Endothelial cell of umbilical vein (primary cell): ENCODE results near the gene RDH5. TPM values are rescaled to one million over a fixed set of nuclear protein-coding genes. Genes with fewer than 3 reads are reported as not detected.

Experiments used
- BruUV-seq: library from RNA; stranded (reverse); fragments of 400-500 nt; replicated peaks from 2 replicates; lab custom pipeline; 2021; lab: Mats Ljungman, UMichigan
- CTCF ChIA-PET: fragments of 300-600, 350-600 bp; sonication (Branson Sonifier 250); formaldehyde crosslinking; loops from one replicate; lab custom pipeline; 2021; ENCODE audit warnings: antibody characterized with exemption, inconsistent platforms; lab: Charles Lee
- POLR2A ChIA-PET: fragments of 300-600, 350-600 bp; sonication (Branson Sonifier 250); formaldehyde crosslinking; loops from one replicate; lab custom pipeline; 2021; ENCODE audit warnings: antibody characterized with exemption, inconsistent platforms; lab: Charles Lee
- DNase-seq: peaks from one replicate; pipeline ENCODE4 v3.0.0-alpha.2; 2011; ENCODE audit warnings: low read depth, low spot score
- FAIRE-seq: peaks from 2 replicates; lab custom pipeline; 2011; peaks lifted over from hg19 to GRCh38; lab: Jason Lieb, UNC
- H2AFZ ChIP-seq: 2 replicates; pipeline ENCODE4 v1.6.0; 2012; ENCODE audit warnings: low read depth, low read length, control low read depth, inconsistent platforms
- H3K27ac ChIP-seq: 2 replicates; pipeline ENCODE4 v1.5.1; 2011; ENCODE audit warnings: low read depth, mild to moderate bottlenecking, control low read depth, low read length, moderate library complexity; ENCODE audit not compliant: insufficient read depth
- H3K27me3 ChIP-seq, 2 experiments: 2 replicates each; pipeline versions ENCODE4 v1.6.0 to v1.6.1; 2011; ENCODE audit warnings: low read length in 2 of 2, mixed read lengths in 1 of 2; ENCODE audit not compliant: control insufficient read depth in 2 of 2, insufficient read depth in 2 of 2
- H3K36me3 ChIP-seq, 2 experiments: 2 replicates in 1 of 2; 3 replicates in 1 of 2; pipeline ENCODE4 v1.5.1; 2011; ENCODE audit warnings: low read length in 2 of 2, mild to moderate bottlenecking in 1 of 2, moderate library complexity in 1 of 2; ENCODE audit not compliant: control insufficient read depth in 2 of 2, insufficient read depth in 2 of 2; ENCODE audit errors: extremely low read depth in 1 of 2
- H3K4me1 ChIP-seq: 3 replicates; pipeline ENCODE4 v1.5.1; 2011; ENCODE audit warnings: mild to moderate bottlenecking, low read length; ENCODE audit not compliant: control insufficient read depth, insufficient read depth; ENCODE audit errors: extremely low read depth
- H3K4me2 ChIP-seq: 2 replicates; pipeline ENCODE4 v1.6.1; 2011; ENCODE audit warnings: low read length, control low read depth, mixed read lengths; ENCODE audit not compliant: insufficient read depth
- H3K4me3 ChIP-seq, 3 experiments: fragments of 200-600 bp in 1 of 3; sonication (generic), shearing (Covaris generic) in 1 of 3; replicated peaks in 1 of 3; 2 replicates each; pipeline ENCODE4 v1.5.1; 2011 to 2016; ENCODE audit warnings: control low read depth in 3 of 3, low read length in 3 of 3, mild to moderate bottlenecking in 2 of 3, inconsistent platforms in 1 of 3, low read depth in 1 of 3, moderate library complexity in 1 of 3; ENCODE audit not compliant: insufficient read depth in 1 of 3
- H3K79me2 ChIP-seq: 2 replicates; pipeline ENCODE4 v1.6.0; 2012; ENCODE audit warnings: low read length, inconsistent platforms; ENCODE audit not compliant: control insufficient read depth, insufficient read depth
- H3K9ac ChIP-seq: replicated peaks from 2 replicates; pipeline ENCODE3; 2011; ENCODE audit warnings: low read length, control low read depth; ENCODE audit not compliant: insufficient read depth; ENCODE audit errors: extremely low read depth
- H3K9me1 ChIP-seq: replicated peaks from 3 replicates; pipeline ENCODE4 v1.6.0; 2011; ENCODE audit warnings: mild to moderate bottlenecking, low read length; ENCODE audit not compliant: control insufficient read depth, insufficient read depth; ENCODE audit errors: extremely low read depth
- H3K9me3 ChIP-seq: replicated peaks from 2 replicates; pipeline ENCODE4 v1.5.1; 2012; ENCODE audit warnings: low read length, inconsistent platforms; ENCODE audit not compliant: control insufficient read depth, insufficient read depth
- H4K20me1 ChIP-seq: replicated peaks from 2 replicates; pipeline ENCODE3; 2011; ENCODE audit warnings: mild to moderate bottlenecking, low read length; ENCODE audit not compliant: control insufficient read depth, insufficient read depth; ENCODE audit errors: extremely low read depth
- CTCF ChIP-seq, 2 donors: IDR thresholded peaks; 1 replicate in 1 of 2; 2 replicates in 1 of 2; pipeline ENCODE4 v1.5.1; 2011; ENCODE audit warnings: low read length in 2 of 2, mild to moderate bottlenecking in 2 of 2, moderate library complexity in 2 of 2, control low read depth in 1 of 2, inconsistent platforms in 1 of 2, low read depth in 1 of 2; ENCODE audit not compliant: insufficient read depth in 1 of 2; ENCODE audit errors: extremely low read depth in 1 of 2
- EZH2 ChIP-seq: IDR thresholded peaks from 2 replicates; pipeline ENCODE4 v1.6.1; 2012; ENCODE audit warnings: borderline replicate concordance, low read depth, mild to moderate bottlenecking, moderate library complexity, low read length, inconsistent platforms; ENCODE audit not compliant: severe bottlenecking
- FOS ChIP-seq: IDR thresholded peaks from 2 replicates; pipeline ENCODE4 v1.6.1; 2011; ENCODE audit warnings: mild to moderate bottlenecking, low read length, moderate library complexity, borderline replicate concordance; ENCODE audit not compliant: insufficient read depth
- GATA2 ChIP-seq: IDR thresholded peaks from 2 replicates; pipeline ENCODE4 v1.7.0; 2011; ENCODE audit warnings: low read depth, mild to moderate bottlenecking, moderate library complexity, mixed read lengths, low read length; ENCODE audit not compliant: insufficient read length, insufficient read depth
- MAX ChIP-seq: IDR thresholded peaks from 2 replicates; pipeline ENCODE4 v1.6.1; 2011; ENCODE audit not compliant: insufficient read depth, insufficient read length
- MYC ChIP-seq: IDR thresholded peaks from one replicate; pipeline ENCODE4 v1.6.1; 2011; ENCODE audit warnings: mild to moderate bottlenecking, low read depth, low read length
- dilution Hi-C: fragments of 300-500 bp; cut with MboI; formaldehyde crosslinking; loops from one replicate; pipeline ENCODE4 v1.15.0; 2019; ENCODE audit warnings: low sequenced_read_pairs; ENCODE audit not compliant: extremely low pct_ligation_motif_present
- intact Hi-C: fragments of 100-400 bp; cut with micrococcal nuclease; formaldehyde crosslinking; loops from one replicate; pipeline ENCODE4 v1.10.0; 2022
- polyA plus RNA-seq, 4 experiments: library from polyadenylated mRNA; depleted of rRNA in 3 of 4; stranded (reverse) in 3 of 4; unstranded in 1 of 4; fragments of >200 nt; gene quantifications; 2 replicates each; pipeline versions ENCODE4 v1.2.1 to v1.2.3, GENCODE V29; 2011 to 2012; ENCODE audit warnings: missing spikeins in 1 of 4
- total RNA-seq: library from RNA; stranded (reverse); gene quantifications from 2 replicates; pipeline ENCODE4 v1.2.3, GENCODE V29; 2021

The RDH5 gene
- total and polyA plus RNA-seq, 2 donors (not counting 3 experiments of a cell fraction or from before 2014, with no cell fraction given), result 2.7 to 3.7 TPM

GRCh38 chr12:55695349-55695748 is 24.8 kb upstream of the RDH5 start:
- CTCF ChIA-PET, result interaction anchor here (1.2 to 2.9 kb wide), 2 partner anchors 39 to 49 kb away, joined by 3 to 15 read pairs; no protein-coding TSS in a partner anchor
- no peak for FAIRE-seq
- H2AFZ ChIP-seq, result no peak overlapping the region
- dilution Hi-C loops, result no loop called here
- no peaks in the 10 kb centered on the region for H3K27me3 ChIP-seq
- no peaks in the 10 kb centered on the region for H3K36me3 ChIP-seq
- H3K79me2 ChIP-seq, result no peaks in the 10 kb centered on the region
- no peaks in the 10 kb centered on the region for H3K9me1 ChIP-seq
- no peaks in the 10 kb centered on the region for H4K20me1 ChIP-seq
- no peak overlapping the region for H3K4me3 ChIP-seq
- BruUV-seq, result no TSS peak
- no peak overlapping the region for H3K4me2 ChIP-seq
- H3K4me1 ChIP-seq, result no peaks in the 10 kb centered on the region
- POLR2A ChIA-PET, result no interaction called here
- intact Hi-C loops, result no loop called here
- no peak overlapping the region for H3K9ac ChIP-seq
- H3K9me3 ChIP-seq, result no peaks in the 10 kb centered on the region
- no peak overlapping the region for H3K27ac ChIP-seq
- no peak for DNase-seq
- TF ChIP-seq MYC (no peak), CTCF (IDR thresholded peaks at IDR 0.05; ENCODE audit: extremely low read depth in 1 of 2, insufficient read depth in 1 of 2, low read depth in 1 of 2, low read length in 2 of 2) (no peak), FOS (no peak), MAX (no peak), GATA2 (no peak), EZH2 (no peak)
